ENCODE data around the gene S100A5. TPM values are rescaled to one million over a fixed set of nuclear protein-coding genes. Genes with fewer than 3 reads are reported as not detected.
A peak's percentile ranks its signal among the peaks of the same experiment; 100 is the strongest.

Gene S100A5
- total RNA-seq, 4 donors from 2014 or later = not detected

DNA sequence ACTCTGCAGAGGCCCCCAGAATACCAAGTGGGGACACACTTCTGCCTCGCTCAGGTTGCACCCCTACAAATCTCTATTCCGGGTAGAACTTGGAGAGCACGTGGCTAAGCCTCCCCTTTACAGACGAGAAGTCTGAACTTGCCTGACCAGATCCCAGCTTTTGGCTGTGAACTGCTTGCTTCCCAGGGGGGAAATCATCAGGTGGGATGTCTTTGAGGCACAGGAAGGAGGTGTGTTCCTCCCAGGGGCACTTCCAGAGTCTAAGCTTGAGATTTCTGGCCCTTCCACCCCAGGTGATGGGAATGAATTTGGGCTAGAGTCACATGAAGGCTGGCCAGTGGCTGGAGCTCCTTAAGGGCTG is 9.6 kb upstream of the S100A5 start:
- H3K27ac ChIP-seq = no peak overlapping the region

DNA sequence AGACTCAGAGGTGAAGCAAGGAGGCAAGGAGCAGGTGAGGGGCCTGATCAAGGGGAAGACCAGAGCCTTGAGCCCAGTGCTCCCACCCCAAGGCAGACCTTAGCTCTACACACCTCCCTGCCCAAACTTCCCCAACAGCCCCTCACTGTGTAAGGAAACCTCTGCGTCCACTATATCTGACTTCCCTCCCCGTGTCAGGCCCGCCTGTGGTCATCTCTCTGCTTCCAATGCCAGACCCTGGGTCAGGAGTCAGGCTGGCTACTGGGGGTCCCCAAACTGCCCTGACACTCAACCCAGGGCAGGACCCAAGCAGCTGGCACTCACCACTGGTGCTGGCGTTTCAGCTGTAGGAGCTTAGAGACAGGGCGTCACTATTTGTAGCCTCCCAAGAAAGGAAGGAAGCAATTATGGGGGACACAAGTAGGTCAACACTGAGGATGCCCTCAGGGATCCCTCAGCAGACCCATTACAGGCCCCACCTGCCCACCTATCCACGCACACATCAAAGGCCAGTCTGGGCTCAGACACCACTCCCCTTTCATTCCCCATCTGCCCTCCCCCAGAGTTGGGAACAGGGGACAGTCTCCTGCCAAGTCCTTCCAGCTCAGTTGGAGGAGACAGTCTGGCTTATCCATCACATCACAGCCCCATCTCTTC is 9.1 kb upstream of the S100A5 start:
- no peak overlapping the region for H3K4me3 ChIP-seq
- H3K27me3 ChIP-seq = no peaks in the 10 kb centered on the region
- no peaks in the 10 kb centered on the region for H3K9me3 ChIP-seq
- TF ChIP-seq CTCF (IDR thresholded peaks at IDR 0.05) (no peak), POLR2A (IDR thresholded peaks at IDR 0.05) (no peak)
- H3K4me1 ChIP-seq = peaks cover 4 to 35% (median 13%) of the 10 kb centered on the region in 4 donors
- no peaks in the 10 kb centered on the region for H3K36me3 ChIP-seq
- DNase-seq = peak in 1 of 3 donors; percentile 31
- H3K27ac ChIP-seq = peak overlapping the region in 1 of 4 donors; percentile 52

More for the DNA sequence above, 9.6 kb upstream of the S100A5 start:
- Histone ChIP-seq H3K36me3 (no peaks in the 10 kb centered on the region), H3K4me3 (no peak overlapping the region), H3K4me1 (peaks cover 4 to 31% (median 12%) of the 10 kb centered on the region in 4 donors), H3K9me3 (no peaks in the 10 kb centered on the region), H3K27me3 (no peaks in the 10 kb centered on the region)
- TF ChIP-seq POLR2A (IDR thresholded peaks at IDR 0.05) (no peak), CTCF (IDR thresholded peaks at IDR 0.05) (no peak)
- DNase-seq = peak in 1 of 3 donors; percentile 10

DNA sequence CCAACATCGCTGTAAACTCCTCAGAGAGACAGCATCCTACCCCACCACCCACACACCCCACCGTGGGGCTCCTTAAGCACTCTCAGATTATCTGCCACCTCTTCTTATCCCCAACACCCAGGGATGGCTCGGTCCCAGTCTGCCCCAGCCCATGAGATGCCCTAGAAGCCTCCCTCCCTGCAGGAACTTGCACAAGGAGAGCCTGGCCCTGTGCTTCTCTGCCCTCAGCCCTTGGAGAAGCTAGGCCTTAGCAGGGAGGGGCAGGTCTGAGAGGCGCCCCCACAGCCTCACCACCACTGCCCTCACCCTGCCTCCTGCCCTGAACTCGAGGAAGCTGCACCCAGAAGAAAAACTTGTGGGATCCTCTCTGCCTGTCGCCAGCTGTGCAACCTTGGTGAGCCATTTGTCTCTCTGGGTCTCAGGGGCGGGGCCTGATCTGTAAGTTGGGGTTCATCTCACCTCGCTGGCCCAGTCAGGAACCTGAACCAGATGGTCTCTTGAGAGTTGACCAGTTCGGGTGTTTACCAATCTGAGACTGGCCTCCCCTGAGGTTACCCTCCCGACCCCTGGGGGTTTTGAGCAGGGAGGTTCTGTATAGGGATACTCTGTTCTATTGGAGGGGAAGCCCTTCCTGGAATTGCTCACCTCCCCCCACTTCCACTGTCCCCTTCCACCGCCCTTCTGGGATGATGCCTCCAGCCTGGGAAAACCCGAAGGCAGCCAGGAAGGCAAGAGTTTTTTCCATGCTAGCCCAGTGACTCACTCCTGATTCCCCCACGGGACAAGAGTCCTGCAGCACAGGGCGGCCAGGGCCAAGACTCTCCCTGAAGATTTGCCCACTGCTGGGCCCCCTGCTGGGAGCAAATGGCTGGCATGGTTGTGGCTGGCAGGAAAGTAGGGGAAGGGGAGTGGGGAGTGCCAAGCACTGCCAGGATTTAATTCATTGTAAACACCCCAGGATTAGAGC is 8.3 kb upstream of the S100A5 start, which contains the start of gene S100A3:
Gene S100A3 (minus strand): TSS at position 537 of the 967 bp plus-strand sequence. CDS start 773 bp downstream, outside the sequence.
- no peak within 1 kb of the TSS for H3K4me3 ChIP-seq
- no peak for TF ChIP-seq CTCF (IDR thresholded peaks at IDR 0.05)
- no peak for TF ChIP-seq POLR2A (IDR thresholded peaks at IDR 0.05)
- H3K27me3 ChIP-seq = no peaks in the 10 kb centered on the region
- H3K36me3 ChIP-seq = no peaks in the 10 kb centered on the region
- peak in 2 of 3 donors; percentile 50 to 64 for DNase-seq
- H3K4me1 ChIP-seq = peaks cover 4 to 44% (median 20%) of the 10 kb centered on the region in 4 donors
- H3K27ac ChIP-seq = peak within 1 kb of the TSS in 3 of 4 donors; percentile 28 to 52 (median 49)
- no peaks in the 10 kb centered on the region for H3K9me3 ChIP-seq

DNA sequence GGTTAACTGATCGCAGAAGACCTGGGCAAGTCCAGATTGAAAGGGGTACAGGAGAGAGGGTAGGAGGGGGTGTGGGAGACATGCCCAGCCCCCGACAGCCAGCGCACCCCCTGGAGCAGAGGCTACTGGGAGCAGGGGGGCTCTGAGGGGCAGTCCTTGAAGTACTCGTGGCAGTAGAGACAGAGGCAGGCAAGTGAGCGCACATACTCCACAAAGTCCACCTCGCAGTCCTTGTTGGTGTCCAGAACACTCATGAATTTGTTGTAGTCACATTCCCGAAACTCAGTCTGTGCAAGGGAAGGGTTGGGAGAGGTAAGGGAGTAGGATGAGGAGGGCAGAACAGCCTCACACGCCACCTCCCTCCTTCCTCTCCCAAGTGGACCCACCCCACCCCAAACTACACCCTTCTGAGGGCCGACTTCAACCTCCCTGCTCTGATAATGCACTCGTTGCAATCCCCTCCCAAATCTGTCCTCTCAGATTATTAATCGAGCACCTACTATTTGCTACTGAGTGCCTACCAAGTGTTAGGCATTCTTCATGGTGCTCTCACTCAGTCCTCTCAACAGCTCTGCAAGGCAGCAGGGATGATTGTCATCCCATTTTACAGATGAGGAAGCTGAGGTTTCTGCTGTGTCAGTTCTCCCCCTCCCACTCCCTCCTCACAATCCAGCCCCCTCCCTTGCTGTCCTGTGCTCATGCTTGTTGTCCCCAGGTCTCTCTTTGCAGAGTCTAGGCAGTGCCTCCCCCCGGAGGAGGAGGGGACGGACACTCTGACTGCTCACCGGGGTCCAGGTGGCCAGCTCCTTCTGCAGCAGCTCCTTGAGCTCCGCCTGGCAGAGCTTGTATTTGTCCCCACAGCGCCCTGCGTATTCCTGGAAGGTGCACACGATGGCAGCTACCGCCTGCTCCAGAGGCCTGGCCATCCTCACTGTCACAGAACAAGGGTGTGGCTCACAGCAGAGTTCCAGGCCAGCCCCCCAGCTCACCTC is 7.1 kb upstream of the S100A5 start:
- H3K36me3 ChIP-seq = no peaks in the 10 kb centered on the region
- no peak for TF ChIP-seq POLR2A (IDR thresholded peaks at IDR 0.05)
- TF ChIP-seq CTCF (IDR thresholded peaks at IDR 0.05) = no peak
- peaks cover 4 to 54% (median 21%) of the 10 kb centered on the region in 4 donors for H3K4me1 ChIP-seq
- no peak overlapping the region for H3K4me3 ChIP-seq
- DNase-seq = peak in 1 of 3 donors; percentile 41
- peak overlapping the region in 2 of 4 donors; percentile 19 to 81 for H3K27ac ChIP-seq
- H3K27me3 ChIP-seq = no peaks in the 10 kb centered on the region
- no peaks in the 10 kb centered on the region for H3K9me3 ChIP-seq
